OCI-M2 (cell line): ENCODE results near the gene ARPIN.
"Not testable (repeated sequence)": the region's sequence is repeated elsewhere in the genome, so short reads cannot be mapped to it uniquely, and the experiment has no call there.

ENCODE experiments used
- DNase-seq: peaks from one replicate; lab custom pipeline; 2025; ENCODE audit not compliant: unreplicated experiment; lab: John Stamatoyannopoulos, UW

ARPIN gene

DNA sequence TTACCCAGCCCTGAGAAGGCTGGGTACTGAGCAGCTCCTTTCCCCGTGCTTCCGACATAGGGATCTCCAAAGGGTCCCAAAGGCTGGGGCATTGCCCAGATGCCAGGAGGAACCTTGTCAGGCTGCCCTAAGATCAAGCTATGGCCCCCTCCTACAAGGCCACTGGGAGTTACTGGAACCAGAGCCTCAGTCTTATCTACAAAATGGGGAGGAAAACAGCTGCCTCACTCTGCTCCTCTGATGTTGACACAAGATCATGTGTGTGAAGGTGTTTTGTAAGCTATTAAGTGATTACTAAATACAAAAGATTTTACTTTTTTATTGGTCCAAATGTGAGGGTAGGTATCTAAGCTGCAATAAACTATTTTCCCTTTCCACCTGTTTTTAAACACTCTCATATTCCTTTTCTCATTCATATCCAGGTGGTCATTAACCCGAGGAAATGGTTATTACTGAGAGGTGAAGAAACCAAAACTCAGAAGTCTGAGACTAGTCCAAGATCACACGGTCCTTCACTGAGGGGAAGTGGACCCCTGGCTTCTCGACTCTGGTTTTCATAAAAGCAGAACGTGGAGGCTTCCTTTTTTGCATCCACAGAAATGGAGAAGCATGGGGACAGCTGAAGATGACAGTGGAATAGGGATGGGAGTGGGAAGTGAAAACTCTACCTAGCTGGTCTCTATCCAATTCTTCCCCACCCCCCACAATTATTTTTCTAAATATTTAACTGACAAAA, 1.7 kb downstream of the ARPIN start:
- no peak for DNase-seq

- no peak for DNase-seq
These were observed 3.1 kb downstream of the ARPIN start for GRCh38 chr15:89909611-89910010.

- DNase-seq, result no peak
These were observed 4.5 kb downstream of the ARPIN start for GRCh38 chr15:89908226-89908625.

DNA sequence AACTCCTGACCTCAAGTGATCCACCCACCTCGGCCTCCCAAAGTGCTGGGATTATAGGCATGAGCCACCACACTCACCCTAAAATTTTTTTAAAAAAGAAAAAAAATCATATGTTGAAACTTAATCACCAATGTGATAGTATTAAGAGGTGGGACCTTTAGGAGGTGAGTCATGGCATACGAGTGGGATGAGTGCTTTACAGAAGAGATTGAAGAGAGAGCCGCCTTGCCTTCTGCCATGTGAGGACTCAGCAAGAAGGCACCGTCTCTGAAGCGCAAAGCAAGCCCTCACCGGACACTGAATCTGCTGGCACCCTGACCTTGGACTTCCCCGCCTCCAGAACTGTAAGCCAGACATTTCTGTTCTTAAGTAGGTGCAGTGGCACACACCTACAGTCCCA, 5.5 kb downstream of the ARPIN start:
- no peak for DNase-seq

- no peak for DNase-seq
These were observed 6.8 kb downstream of the ARPIN start for GRCh38 chr15:89905846-89906378.

GRCh38 chr15:89904519-89904918, 8.2 kb downstream of the ARPIN start:
- no peak for DNase-seq

DNA sequence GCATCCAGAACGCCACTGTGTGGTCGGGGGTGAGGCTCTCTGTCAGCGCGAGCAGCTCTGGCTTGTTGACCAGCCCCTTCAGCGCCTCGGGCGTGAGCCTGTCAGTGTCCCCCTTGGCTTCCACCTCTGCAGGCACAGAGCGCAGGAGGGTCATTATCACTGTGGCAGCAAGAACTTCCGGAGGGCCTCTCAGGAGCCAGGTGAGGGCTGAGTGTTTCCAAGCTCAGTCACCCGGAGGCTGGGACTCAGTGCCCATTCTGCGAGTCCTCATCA, 9.0 kb downstream of the ARPIN start:
- no peak for DNase-seq

DNA sequence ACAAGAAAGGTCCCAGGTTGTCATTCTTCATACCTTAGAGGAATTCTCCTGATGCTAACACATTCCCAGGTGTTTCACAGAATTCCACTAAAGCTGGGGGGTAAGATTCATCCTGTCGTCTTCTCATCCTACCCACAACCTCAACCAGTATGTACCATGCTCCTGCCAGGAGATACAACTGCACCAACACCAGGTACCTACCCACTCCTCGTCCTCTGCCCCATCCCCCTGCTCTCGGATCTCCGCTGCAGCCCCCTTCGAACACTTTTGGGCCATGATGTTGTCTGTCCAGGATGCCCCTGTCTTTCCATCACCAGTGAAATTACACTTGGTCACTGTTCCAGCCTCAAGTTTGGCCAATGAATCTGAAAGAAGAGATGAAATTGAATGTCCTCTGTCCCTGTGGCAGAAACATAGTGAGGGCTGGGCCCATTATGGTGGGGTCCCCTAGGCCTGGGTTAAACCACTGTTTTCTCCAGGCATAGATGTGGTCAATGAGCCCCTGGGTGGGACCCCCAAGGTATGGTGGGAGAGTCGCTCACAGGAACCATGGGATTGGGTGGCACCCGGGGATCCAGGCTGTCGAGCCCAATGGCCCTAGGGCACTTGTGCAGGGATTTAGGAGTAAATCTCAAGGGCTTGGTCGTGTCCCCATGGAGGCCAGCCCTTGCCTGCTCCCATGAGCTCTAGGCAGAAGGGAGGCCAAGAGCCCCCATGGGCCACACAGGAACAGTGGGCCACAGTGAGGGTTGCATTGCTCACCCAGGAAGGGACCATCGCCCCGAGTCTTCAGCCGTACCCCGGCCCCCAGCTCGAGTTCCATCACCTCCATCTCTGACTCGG, 9.5 kb downstream of the ARPIN start:
- no peak for DNase-seq

- DNase-seq, result no peak
These were observed 11.9 kb downstream of the ARPIN start for GRCh38 chr15:89900849-89901248.

DNA sequence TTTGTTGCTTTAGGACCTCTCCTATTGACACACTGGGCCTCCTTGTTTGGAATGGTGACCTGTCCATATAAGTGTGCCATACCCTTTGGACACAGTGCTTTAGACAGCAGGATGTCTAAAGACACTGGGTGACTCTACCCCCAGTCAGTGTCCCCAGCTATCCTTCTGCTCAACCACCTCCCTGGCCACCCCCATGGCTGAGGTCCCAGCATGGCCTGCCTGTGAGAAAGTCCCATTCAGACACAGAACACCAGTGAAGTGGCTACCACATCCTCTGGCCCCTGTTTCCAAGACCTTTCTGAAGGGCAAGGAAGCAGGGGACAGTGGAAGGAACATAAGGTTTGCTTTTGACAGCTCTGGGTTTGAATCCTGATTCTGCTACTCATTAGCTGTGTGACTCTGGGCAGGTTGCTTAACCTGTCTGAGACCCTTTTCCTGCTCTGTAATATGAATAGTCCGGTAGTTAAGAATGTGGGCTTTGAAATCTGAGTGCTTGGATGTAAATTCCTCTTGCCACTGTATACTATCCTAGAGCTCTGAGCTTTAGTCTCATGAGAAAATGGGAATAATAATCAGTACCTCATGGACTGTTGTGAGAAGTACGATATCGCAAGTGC, 12.7 kb downstream of the ARPIN start:
- DNase-seq, result no peak

DNA sequence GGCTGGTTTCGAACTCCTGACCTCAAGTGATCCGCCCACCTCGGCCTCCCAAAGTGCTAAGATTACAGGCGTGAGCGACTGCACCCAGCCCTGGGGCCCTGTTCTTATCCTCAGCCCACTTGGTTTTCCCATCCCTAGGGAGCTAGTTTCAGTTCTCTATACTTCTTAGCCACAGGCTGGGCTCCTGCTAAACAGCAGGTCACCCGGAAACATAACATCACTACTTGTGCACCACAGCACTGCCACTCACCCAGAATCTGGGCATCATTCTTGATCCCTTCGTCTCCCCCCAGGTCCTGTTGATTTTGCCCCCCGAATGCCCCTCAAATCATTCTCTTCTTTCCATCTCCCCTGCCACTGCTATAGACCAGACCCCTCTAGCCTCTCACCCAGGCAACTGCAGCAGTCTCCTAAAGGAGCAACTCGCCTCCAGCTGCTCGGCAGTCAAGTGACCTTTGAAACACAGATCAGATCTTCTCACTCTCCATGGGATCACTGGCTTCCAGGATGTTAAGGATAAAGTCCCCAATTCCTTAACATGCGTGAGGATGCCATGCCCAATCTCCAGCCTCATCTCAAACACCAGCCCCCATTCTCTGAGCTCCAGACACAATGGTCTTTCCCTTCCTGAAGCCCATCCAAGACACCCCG, 13.3 kb downstream of the ARPIN start:
- DNase-seq, result no peak

- DNase-seq, result peak; percentile 15
These were observed 14.0 kb downstream of the ARPIN start for GRCh38 chr15:89898614-89899294.

DNA sequence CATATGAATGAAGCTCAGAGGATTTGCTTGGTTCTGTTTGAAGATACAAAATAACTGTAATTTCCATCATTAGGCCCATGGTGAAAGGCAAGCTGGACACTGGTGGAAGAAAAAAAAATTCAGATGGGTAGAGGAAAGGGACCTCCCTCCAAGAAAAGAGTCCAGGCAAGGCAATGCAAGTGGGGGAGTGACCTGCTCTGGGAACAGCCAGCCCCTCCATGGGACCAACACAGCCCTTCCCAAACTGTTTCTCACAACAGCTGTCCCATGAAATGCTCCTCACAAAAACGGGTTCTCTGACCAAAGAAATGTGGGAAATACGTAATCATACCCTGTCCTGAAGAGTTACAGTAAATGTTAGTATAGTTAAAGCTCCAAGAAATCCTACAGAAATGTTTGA, 14.6 kb downstream of the ARPIN start:
- no peak for DNase-seq

DNA sequence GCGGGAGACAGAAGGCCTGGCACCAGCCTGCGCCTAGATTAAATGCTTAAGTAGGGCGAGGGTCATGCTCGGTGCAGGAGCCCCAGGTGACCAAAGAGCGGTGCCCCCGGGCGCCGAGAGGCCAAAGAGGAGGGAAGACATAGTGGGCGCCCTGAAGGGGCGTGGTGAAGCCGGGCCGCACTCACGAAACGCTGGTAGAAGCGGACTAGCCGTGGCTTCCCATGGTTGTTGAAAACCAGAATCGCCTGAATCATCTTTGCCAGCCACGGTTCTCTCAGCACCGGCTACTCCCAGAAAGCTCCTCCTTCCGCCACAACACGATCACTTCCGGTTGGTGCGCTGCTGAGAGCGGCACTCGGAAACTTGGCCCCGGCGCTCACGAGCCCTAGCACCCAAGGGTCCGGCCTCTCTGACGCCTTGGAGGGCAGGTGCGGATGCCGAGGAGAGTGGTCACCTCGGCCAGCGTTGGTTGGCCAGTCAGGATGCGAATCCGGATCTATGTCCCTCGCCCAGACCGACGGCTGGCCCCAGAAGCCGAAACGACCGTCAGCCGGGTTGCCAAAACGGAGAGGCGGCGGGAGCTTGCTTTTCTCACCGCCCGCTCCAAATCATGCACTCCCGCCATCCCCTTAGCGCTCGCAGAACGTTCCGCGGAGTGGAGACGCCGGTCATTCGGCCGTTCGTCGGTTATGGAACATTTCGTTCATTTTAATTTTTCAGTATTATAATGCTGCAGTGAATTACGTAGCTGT, 18.9 kb downstream of the ARPIN start, which contains the start of gene AP3S2:
Gene AP3S2 (minus strand): TSS at position 299 of the 752 bp plus-strand sequence. CDS start 45 bp downstream, at position 254.
- peak; percentile 33 for DNase-seq

- no peak for DNase-seq
These were observed 19.7 kb downstream of the ARPIN start for GRCh38 chr15:89893027-89893426.

GRCh38 chr15:89888214-89888804, 24.4 kb downstream of the ARPIN start:
- no peak for DNase-seq

- no peak for DNase-seq
These were observed 27.1 kb downstream of the ARPIN start for GRCh38 chr15:89885611-89886010.

- DNase-seq, result not testable (repeated sequence)
These were observed 27.6 kb downstream of the ARPIN start for GRCh38 chr15:89885179-89885578.

- no peak for DNase-seq
These were observed 29.2 kb downstream of the ARPIN start for GRCh38 chr15:89883518-89883917.

- DNase-seq, result no peak
These were observed 32.0 kb downstream of the ARPIN start for GRCh38 chr15:89880727-89881126.
